Trophoblast cell (in vitro differentiated cells and primary cell): ENCODE results near the gene CALML3.

Experiments used
- DNase-seq, 2 donors: peaks; one replicate each; pipeline ENCODE4 v3.0.0-alpha.2; 2016
- H2AFZ ChIP-seq: 2 replicates; pipeline ENCODE4 v1.6.1; 2013; ENCODE audit warnings: low read length, moderate library complexity, mild to moderate bottlenecking; ENCODE audit not compliant: insufficient read depth, poor library complexity
- H2AK5ac ChIP-seq: 2 replicates; pipeline ENCODE4 v1.6.1; 2013; ENCODE audit warnings: mild to moderate bottlenecking, low read length
- H2BK120ac ChIP-seq: 2 replicates; pipeline ENCODE4 v1.6.1; 2013; ENCODE audit warnings: low read length, mild to moderate bottlenecking, moderate library complexity; ENCODE audit not compliant: insufficient read depth, poor library complexity
- H2BK12ac ChIP-seq: 2 replicates; pipeline ENCODE4 v1.6.1; 2013; ENCODE audit warnings: mild to moderate bottlenecking, low read length, moderate library complexity
- H2BK5ac ChIP-seq: 2 replicates; pipeline ENCODE4 v1.6.1; 2013; ENCODE audit warnings: low read length, low read depth, moderate library complexity, mild to moderate bottlenecking; ENCODE audit not compliant: poor library complexity
- H3K14ac ChIP-seq: 2 replicates; pipeline ENCODE4 v1.6.1; 2013; ENCODE audit warnings: mild to moderate bottlenecking, low read length
- H3K18ac ChIP-seq: 2 replicates; pipeline ENCODE4 v1.6.1; 2013; ENCODE audit warnings: mild to moderate bottlenecking, low read length
- H3K23ac ChIP-seq: 2 replicates; pipeline ENCODE4 v1.6.1; 2013; ENCODE audit warnings: low read length
- H3K27ac ChIP-seq: 2 replicates; pipeline ENCODE4 v1.5.1; 2013; ENCODE audit warnings: low read depth, mild to moderate bottlenecking, inconsistent platforms, low read length, moderate library complexity
- H3K27me3 ChIP-seq: 2 replicates; pipeline ENCODE4 v1.6.1; 2013; ENCODE audit warnings: inconsistent platforms, mild to moderate bottlenecking, low read length, moderate library complexity; ENCODE audit not compliant: insufficient read depth
- H3K36me3 ChIP-seq, 2 experiments: 1 replicate in 1 of 2; 2 replicates in 1 of 2; pipeline ENCODE4 v1.6.1; 2013; ENCODE audit warnings: low read length in 2 of 2, mild to moderate bottlenecking in 2 of 2, moderate library complexity in 1 of 2; ENCODE audit not compliant: insufficient read depth in 2 of 2, control insufficient read depth in 1 of 2
- H3K4ac ChIP-seq: 2 replicates; pipeline ENCODE4 v1.6.1; 2013; ENCODE audit warnings: low read depth, mild to moderate bottlenecking, low read length, moderate library complexity
- H3K4me1 ChIP-seq, 2 experiments: 1 replicate in 1 of 2; 2 replicates in 1 of 2; pipeline ENCODE4 v1.6.1; 2013; ENCODE audit warnings: low read length in 2 of 2, mild to moderate bottlenecking in 2 of 2, moderate library complexity in 1 of 2; ENCODE audit not compliant: insufficient read depth in 2 of 2, control insufficient read depth in 1 of 2
- H3K4me2 ChIP-seq: 2 replicates; pipeline ENCODE4 v1.6.1; 2013; ENCODE audit warnings: inconsistent platforms, mild to moderate bottlenecking, low read length, moderate library complexity
- H3K4me3 ChIP-seq: 2 replicates; pipeline ENCODE4 v1.5.1; 2013; ENCODE audit warnings: mild to moderate bottlenecking, low read depth, low read length, inconsistent platforms
- H3K79me1 ChIP-seq: one replicate; pipeline ENCODE4 v1.6.1; 2013; ENCODE audit warnings: low read length
- H3K79me2 ChIP-seq: 2 replicates; pipeline ENCODE4 v1.6.1; 2013; ENCODE audit warnings: low read length, mild to moderate bottlenecking; ENCODE audit not compliant: control insufficient read depth, insufficient read depth, poor library complexity
- H3K9ac ChIP-seq: 2 replicates; pipeline ENCODE4 v1.6.1; 2013; ENCODE audit warnings: mild to moderate bottlenecking, low read length
- H3K9me3 ChIP-seq: 2 replicates; pipeline ENCODE4 v1.6.1; 2013; ENCODE audit warnings: low read depth, mild to moderate bottlenecking, control low read depth, inconsistent platforms, low read length; ENCODE audit not compliant: insufficient read depth
- H4K12ac ChIP-seq: 2 replicates; pipeline ENCODE4 v1.6.1; 2013; ENCODE audit warnings: low read depth, mild to moderate bottlenecking, low read length, moderate library complexity
- H4K8ac ChIP-seq: 2 replicates; pipeline ENCODE4 v1.6.1; 2013; ENCODE audit warnings: low read depth, mild to moderate bottlenecking, low read length, moderate library complexity
- H4K91ac ChIP-seq: one replicate; pipeline ENCODE4 v1.6.1; 2013; ENCODE audit warnings: low read depth, mild to moderate bottlenecking, low read length, moderate library complexity
- WGBS: extraction: QIAGEN DNeasy Blood & Tissue Kit; methylation state at CpG from one replicate; pipeline ENCODE4 v1.1.7; 2013; ENCODE audit warnings: missing lambda C conversion rate; ENCODE audit not compliant: insufficient read length, insufficient coverage; ENCODE audit errors: extremely low coverage; 5-methylcytosine and 5-hydroxymethylcytosine counted together

CALML3 gene

DNA sequence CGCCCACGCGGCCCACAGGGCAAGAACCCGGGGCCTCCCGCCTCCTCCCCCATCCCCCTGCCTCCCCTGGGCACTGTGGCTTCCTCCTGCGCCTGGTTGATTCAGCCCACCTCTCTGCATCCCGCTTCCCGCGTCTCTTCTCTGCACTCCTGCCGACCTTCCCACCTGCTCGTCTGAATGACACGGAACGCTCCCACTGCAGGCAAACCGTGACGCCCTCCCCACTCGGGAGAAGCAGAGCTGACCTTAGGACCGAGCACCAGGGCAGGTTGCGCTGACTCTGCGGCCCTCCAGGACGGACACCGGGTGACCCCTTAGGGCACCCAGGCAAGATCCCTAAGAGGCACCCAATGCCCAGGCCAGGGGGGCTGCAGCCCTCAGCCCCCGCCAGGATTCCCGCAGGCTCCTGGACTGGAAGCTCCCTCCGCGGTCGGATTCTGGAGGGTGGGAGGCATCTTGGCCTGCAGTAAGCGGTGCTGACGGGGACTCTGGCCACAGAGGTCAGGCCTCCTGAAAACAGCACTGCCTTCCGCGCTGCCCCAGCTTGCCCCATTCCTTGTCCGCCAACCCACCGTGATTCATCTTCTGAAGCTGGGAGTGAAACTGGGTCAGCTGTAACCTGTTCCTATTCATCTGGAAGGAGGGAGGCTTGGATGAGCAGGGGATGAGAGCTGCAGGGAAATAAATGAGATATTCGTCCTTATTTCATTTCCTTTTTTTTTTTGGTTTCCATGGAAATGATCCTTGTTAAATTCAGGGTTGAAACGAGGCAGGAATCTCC is 990 bp downstream of the CALML3 start:
- Histone ChIP-seq H3K79me2 (peaks cover 4% of the 10 kb centered on the region), H2AK5ac (peak overlapping the region; percentile 5), H2AFZ (no peak overlapping the region), H3K36me3 (no peaks in the 10 kb centered on the region), H3K9ac (no peak overlapping the region), H3K4me2 (no peak overlapping the region), H3K4me1 (peaks cover 12 to 14% of the 10 kb centered on the region in 2 experiments), H3K14ac (peak overlapping the region; percentile 11), H3K27me3 (no peaks in the 10 kb centered on the region), H3K27ac (no peak overlapping the region), H3K23ac (no peak overlapping the region), H4K91ac (peak overlapping the region; percentile 15), H3K9me3 (peaks cover 4% of the 10 kb centered on the region), H2BK5ac (no peak overlapping the region), H4K8ac (no peak overlapping the region), H3K79me1 (peaks cover 15% of the 10 kb centered on the region), H2BK120ac (no peak overlapping the region), H3K4me3 (no peak overlapping the region), H3K18ac (no peak overlapping the region), H2BK12ac (peak overlapping the region; percentile 19), H3K4ac (no peak overlapping the region), H4K12ac (no peak overlapping the region)
- DNase-seq = no peak
- no CpG with 5 or more reads among the region's 34 CpGs for WGBS

- Histone ChIP-seq H3K27me3 (no peaks in the 10 kb centered on the region), H3K9me3 (peaks cover 8% of the 10 kb centered on the region), H4K91ac (peak overlapping the region; percentile 68), H4K8ac (no peak overlapping the region), H3K79me2 (peaks cover 4% of the 10 kb centered on the region), H3K18ac (no peak overlapping the region), H3K4me1 (peaks cover 12 to 14% of the 10 kb centered on the region in 2 experiments), H3K14ac (peak overlapping the region; percentile 10), H3K23ac (no peak overlapping the region), H3K36me3 (peaks cover 0 to 3% of the 10 kb centered on the region in 2 experiments), H2BK5ac (no peak overlapping the region), H3K9ac (no peak overlapping the region), H3K79me1 (peaks cover 19% of the 10 kb centered on the region), H4K12ac (no peak overlapping the region), H3K4me3 (no peak overlapping the region), H2AK5ac (peak overlapping the region; percentile 52), H3K4ac (no peak overlapping the region), H2BK120ac (no peak overlapping the region), H3K4me2 (no peak overlapping the region), H2AFZ (no peak overlapping the region), H3K27ac (no peak overlapping the region), H2BK12ac (peak overlapping the region; percentile 48)
- WGBS = no CpG with 5 or more reads among the region's 8 CpGs
- DNase-seq = no peak
Observed at GRCh38 chr10:5526691-5527331, 2.0 kb downstream of the CALML3 start.

GRCh38 chr10:5527332-5528200 is 2.8 kb downstream of the CALML3 start:
- peaks cover 19% of the 10 kb centered on the region for H3K79me1 ChIP-seq
- H3K9ac ChIP-seq = no peak overlapping the region
- peak overlapping the region; percentile 31 for H2BK5ac ChIP-seq
- H3K4me2 ChIP-seq = no peak overlapping the region
- H3K9me3 ChIP-seq = peaks cover 8% of the 10 kb centered on the region
- H3K4me3 ChIP-seq = no peak overlapping the region
- peak overlapping the region; percentile 48 for H2BK12ac ChIP-seq
- peaks cover 0 to 6% of the 10 kb centered on the region in 2 experiments for H3K36me3 ChIP-seq
- no peak overlapping the region for H3K18ac ChIP-seq
- H3K14ac ChIP-seq = peak overlapping the region; percentile 21
- H2BK120ac ChIP-seq = peak overlapping the region; percentile 44
- no peak for DNase-seq
- peak overlapping the region; percentile 45 for H2AK5ac ChIP-seq
- H4K8ac ChIP-seq = no peak overlapping the region
- no CpG with 5 or more reads among the region's 10 CpGs for WGBS
- no peak overlapping the region for H2AFZ ChIP-seq
- H3K4ac ChIP-seq = no peak overlapping the region
- peak overlapping the region; percentile 68 for H4K91ac ChIP-seq
- peaks cover 4% of the 10 kb centered on the region for H3K79me2 ChIP-seq
- H3K27ac ChIP-seq = no peak overlapping the region
- H3K4me1 ChIP-seq = peaks cover 12 to 14% of the 10 kb centered on the region in 2 experiments
- H3K23ac ChIP-seq = no peak overlapping the region
- no peaks in the 10 kb centered on the region for H3K27me3 ChIP-seq
- no peak overlapping the region for H4K12ac ChIP-seq

DNA sequence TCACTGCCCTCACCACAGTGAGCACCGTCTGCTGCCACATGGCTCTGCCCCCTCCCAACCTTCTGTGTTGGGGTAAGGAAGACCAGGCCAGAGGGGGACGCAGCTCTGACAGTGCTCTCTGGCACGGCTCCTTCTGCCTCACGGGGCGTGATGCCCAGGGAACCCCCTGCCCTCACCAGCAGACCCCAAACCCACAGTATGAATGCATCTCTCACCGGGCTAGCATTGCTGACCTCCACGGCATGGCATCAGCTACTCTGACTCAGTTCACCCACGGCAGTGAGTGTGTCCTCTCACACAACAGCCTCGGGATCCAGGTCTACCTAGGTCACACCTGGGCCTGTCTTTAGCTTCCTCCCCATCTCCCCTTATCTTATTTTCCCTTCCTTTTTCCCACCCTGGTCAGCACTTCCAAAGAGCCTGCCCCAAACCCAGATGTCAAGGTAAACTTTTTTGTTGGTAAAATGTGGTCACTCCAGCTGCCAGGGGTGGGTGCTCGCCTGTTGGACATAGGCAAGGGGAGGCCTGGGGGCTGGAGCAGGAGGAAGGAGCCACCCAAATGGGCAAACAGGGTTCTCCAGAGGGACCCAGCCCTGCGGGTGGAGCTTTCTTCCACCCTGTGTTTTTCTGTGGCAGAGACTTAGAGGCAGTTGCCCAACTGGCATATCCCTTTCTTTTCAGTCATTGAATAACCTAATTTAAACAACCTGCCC is 4.4 kb downstream of the CALML3 start:
- no peak overlapping the region for H2AFZ ChIP-seq
- H3K18ac ChIP-seq = peak overlapping the region; percentile 77
- no peak overlapping the region for H4K12ac ChIP-seq
- peak overlapping the region; percentile 80 for H3K14ac ChIP-seq
- DNase-seq = no peak
- peak overlapping the region; percentile 82 for H2AK5ac ChIP-seq
- peak overlapping the region; percentile 84 for H2BK120ac ChIP-seq
- H3K9ac ChIP-seq = no peak overlapping the region
- peak overlapping the region; percentile 66 for H2BK5ac ChIP-seq
- peaks cover 5% of the 10 kb centered on the region for H3K79me2 ChIP-seq
- H3K36me3 ChIP-seq = peaks cover 0 to 6% of the 10 kb centered on the region in 2 experiments
- H3K4me1 ChIP-seq = peaks cover 20 to 25% of the 10 kb centered on the region in 2 experiments
- H4K91ac ChIP-seq = peak overlapping the region; percentile 89
- peak overlapping the region; percentile 48 for H4K8ac ChIP-seq
- H3K9me3 ChIP-seq = peaks cover 8% of the 10 kb centered on the region
- no peaks in the 10 kb centered on the region for H3K27me3 ChIP-seq
- H3K23ac ChIP-seq = no peak overlapping the region
- peak overlapping the region; percentile 78 for H3K4ac ChIP-seq
- WGBS = no CpG with 5 or more reads among the region's 11 CpGs
- no peak overlapping the region for H3K4me3 ChIP-seq
- peak overlapping the region; percentile 96 for H2BK12ac ChIP-seq
- H3K79me1 ChIP-seq = peaks cover 27% of the 10 kb centered on the region
- no peak overlapping the region for H3K4me2 ChIP-seq
- H3K27ac ChIP-seq = no peak overlapping the region
